ENCODE data around the gene GUCA2A.

DNA sequence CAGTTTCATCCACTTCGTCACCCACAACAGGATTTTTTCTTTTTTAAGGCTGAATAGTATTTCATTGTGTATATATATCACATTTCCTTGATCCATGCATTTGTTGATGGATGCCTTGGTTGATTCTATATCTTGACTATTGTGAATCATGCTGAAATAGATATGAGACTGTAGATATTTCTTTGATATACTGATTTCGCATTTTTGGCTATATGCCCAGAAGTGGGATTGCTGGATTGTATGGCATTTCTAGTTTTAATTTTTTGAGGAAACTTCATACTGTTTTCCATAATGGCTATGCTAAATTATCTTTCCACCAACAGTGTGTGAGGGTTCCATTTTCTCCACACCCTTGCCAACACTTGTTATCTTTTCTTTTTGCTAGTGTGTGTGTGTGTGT is 6.4 kb downstream of the GUCA2A start:
- TF ChIP-seq TEAD4 (IDR thresholded peaks at IDR 0.05) (no peak), EP300 (IDR thresholded peaks at IDR 0.05; ENCODE audit: borderline replicate concordance) (no peak), FOXM1 (IDR thresholded peaks at IDR 0.05; ENCODE audit: borderline replicate concordance, low read depth) (no peak), MAX (IDR thresholded peaks at IDR 0.05) (no peak)
- TF ChIP-seq, protein P1, sequence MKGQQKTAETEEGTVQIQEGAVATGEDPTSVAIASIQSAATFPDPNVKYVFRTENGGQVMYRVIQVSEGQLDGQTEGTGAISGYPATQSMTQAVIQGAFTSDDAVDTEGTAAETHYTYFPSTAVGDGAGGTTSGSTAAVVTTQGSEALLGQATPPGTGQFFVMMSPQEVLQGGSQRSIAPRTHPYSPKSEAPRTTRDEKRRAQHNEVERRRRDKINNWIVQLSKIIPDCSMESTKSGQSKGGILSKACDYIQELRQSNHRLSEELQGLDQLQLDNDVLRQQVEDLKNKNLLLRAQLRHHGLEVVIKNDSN (IDR thresholded peaks at IDR 0.05): no peak
